GM19035 (cell line): ENCODE data around the gene CBLN2.

ENCODE experiments used
- ATAC-seq: cut with Tn5 transposase; IDR thresholded peaks from one replicate; pipeline ENCODE4 v1.9.1; 2021; ENCODE audit not compliant: unreplicated experiment

Gene CBLN2

GRCh38 chr18:72544092-72544886, at the start of gene CBLN2:
TSS of gene CBLN2 (minus strand) at chr18:72544342. CDS start at chr18:72542160, 2,182 bp downstream.
- ATAC-seq, result peak; percentile 91

- ATAC-seq, result no peak
These were observed 44.2 kb upstream of the CBLN2 start for GRCh38 chr18:72588360-72588759.

- ATAC-seq, result no peak
These were observed 40.6 kb upstream of the CBLN2 start for GRCh38 chr18:72584787-72585186.

GRCh38 chr18:72581976-72582375, 37.8 kb upstream of the CBLN2 start:
- no peak for ATAC-seq

GRCh38 chr18:72572896-72573295, 28.8 kb upstream of the CBLN2 start:
- ATAC-seq, result no peak

GRCh38 chr18:72566290-72566689, 22.1 kb upstream of the CBLN2 start:
- ATAC-seq, result no peak

GRCh38 chr18:72555968-72556367, 11.8 kb upstream of the CBLN2 start:
- ATAC-seq, result no peak

GRCh38 chr18:72555101-72555500, 11.0 kb upstream of the CBLN2 start:
- ATAC-seq, result no peak

- no peak for ATAC-seq
These were observed 636 bp downstream of the CBLN2 start for GRCh38 chr18:72543357-72544055.

GRCh38 chr18:72542984-72543356, 1.2 kb downstream of the CBLN2 start:
- ATAC-seq, result no peak

- no peak for ATAC-seq
These were observed 1.8 kb downstream of the CBLN2 start for GRCh38 chr18:72542342-72542741.

GRCh38 chr18:72541871-72542332, 2.2 kb downstream of the CBLN2 start:
- no peak for ATAC-seq

GRCh38 chr18:72539901-72540300, 4.2 kb downstream of the CBLN2 start:
- ATAC-seq, result no peak

- ATAC-seq, result no peak
These were observed 13.5 kb downstream of the CBLN2 start for GRCh38 chr18:72530622-72531021.

GRCh38 chr18:72504866-72505265, 39.3 kb downstream of the CBLN2 start:
- ATAC-seq, result no peak

GRCh38 chr18:72502671-72503431, 41.3 kb downstream of the CBLN2 start:
- no peak for ATAC-seq

GRCh38 chr18:72492497-72492896, 51.6 kb downstream of the CBLN2 start:
- no peak for ATAC-seq
